Common myeloid progenitor, CD34-positive (primary cell): ENCODE data around the gene PINK1.

Source experiments
- CTCF ChIA-PET: fragments of 350-600 bp; sonication (Branson Sonifier 250); formaldehyde crosslinking; loops from one replicate; lab custom pipeline; 2021; ENCODE audit warnings: antibody characterized with exemption; lab: Charles Lee
- POLR2A ChIA-PET: fragments of 350-600 bp; sonication (Branson Sonifier 250); formaldehyde crosslinking; loops from one replicate; lab custom pipeline; 2021; ENCODE audit warnings: antibody characterized with exemption; lab: Charles Lee
- DNase-seq, 3 donors: peaks; one replicate each; pipeline versions ENCODE4 v3.0.0 to v3.0.0-alpha.2; 2013
- H3K27ac ChIP-seq, 2 experiments: 1 replicate in 1 of 2; 2 replicates in 1 of 2; pipeline ENCODE4 v1.7.0; 2013; ENCODE audit warnings: inconsistent platforms in 2 of 2, low read length in 2 of 2, mild to moderate bottlenecking in 2 of 2, low read depth in 1 of 2, moderate library complexity in 1 of 2; ENCODE audit not compliant: severe bottlenecking in 2 of 2, insufficient read depth in 1 of 2, poor library complexity in 1 of 2
- H3K27me3 ChIP-seq, 5 experiments: replicated peaks in 2 of 5; 1 replicate in 3 of 5; 2 replicates in 2 of 5; pipeline versions ENCODE4 v1.6.1 to v1.7.0; 2013; ENCODE audit warnings: low read length in 4 of 5, mild to moderate bottlenecking in 2 of 5, moderate library complexity in 2 of 5, inconsistent platforms in 1 of 5; ENCODE audit not compliant: insufficient read depth in 5 of 5, control insufficient read depth in 4 of 5
- H3K36me3 ChIP-seq, 4 experiments: 1 replicate in 2 of 4; 2 replicates in 2 of 4; pipeline versions ENCODE4 v1.6.1 to v1.7.0; 2013; ENCODE audit warnings: low read length in 3 of 4, control low read depth in 1 of 4, mild to moderate bottlenecking in 1 of 4; ENCODE audit not compliant: control insufficient read depth in 4 of 4, insufficient read depth in 4 of 4
- H3K4me1 ChIP-seq, 4 experiments: 1 replicate in 3 of 4; 2 replicates in 1 of 4; pipeline versions ENCODE4 v1.6.1 to v1.7.1; 2013; ENCODE audit warnings: low read length in 3 of 4, mild to moderate bottlenecking in 3 of 4, control low read depth in 1 of 4, inconsistent platforms in 1 of 4, moderate library complexity in 1 of 4; ENCODE audit not compliant: control insufficient read depth in 4 of 4, insufficient read depth in 4 of 4; ENCODE audit errors: control extremely low read depth in 1 of 4
- H3K4me3 ChIP-seq, 7 experiments: 1 replicate in 4 of 7; 2 replicates in 3 of 7; pipeline versions ENCODE4 v1.5.1 to v1.7.0; 2013; ENCODE audit warnings: mild to moderate bottlenecking in 7 of 7, low read length in 6 of 7, moderate library complexity in 6 of 7, inconsistent platforms in 2 of 7, low read depth in 2 of 7, control low read depth in 1 of 7; ENCODE audit not compliant: insufficient read depth in 4 of 7, control insufficient read depth in 1 of 7; ENCODE audit errors: extremely low read depth in 1 of 7
- H3K9me3 ChIP-seq, 5 experiments: 1 replicate in 4 of 5; 2 replicates in 1 of 5; pipeline versions ENCODE4 v1.6.1 to v1.7.1; 2013; ENCODE audit warnings: low read length in 4 of 5, mild to moderate bottlenecking in 2 of 5, inconsistent platforms in 1 of 5, low read depth in 1 of 5, moderate library complexity in 1 of 5; ENCODE audit not compliant: control insufficient read depth in 4 of 5, insufficient read depth in 2 of 5; ENCODE audit errors: control extremely low read depth in 1 of 5
- WGBS: methylation state at CpG from one replicate; pipeline ENCODE4 v1.1.5; 2013; ENCODE audit not compliant: insufficient coverage; 5-methylcytosine and 5-hydroxymethylcytosine counted together

Gene PINK1

GRCh38 chr1:20589331-20590278, 43.7 kb upstream of the PINK1 start:
- no peak overlapping the region for H3K27ac ChIP-seq
- POLR2A ChIA-PET: no interaction called here
- CTCF ChIA-PET: interaction anchor here (1.0 to 2.8 kb wide), 3 partner anchors 14 to 49 kb away, joined by 3 to 11 read pairs (median 3); partner anchors contain the start of gene PINK1

GRCh38 chr1:20590306-20590777, 42.9 kb upstream of the PINK1 start:
- CTCF ChIA-PET: interaction anchor here (1.0 to 1.3 kb wide), 3 partner anchors 14 to 49 kb away, joined by 3 read pairs; no protein-coding TSS in a partner anchor
- Histone ChIP-seq H3K27me3 (peaks cover 0 to 26% (median 9%) of the 10 kb centered on the region in 5 experiments), H3K36me3 (no peaks in the 10 kb centered on the region), H3K4me3 (peak overlapping the region in 1 of 7 experiments; percentile 57), H3K4me1 (peaks cover 0 to 27% (median 25%) of the 10 kb centered on the region in 4 experiments), H3K9me3 (peaks cover 0 to 3% (median 0%) of the 10 kb centered on the region in 5 experiments), H3K27ac (no peak overlapping the region)
- DNase-seq: peak in 2 of 3 donors; percentile 46 to 58
- WGBS: 58% methylated on average over 4 of the region's 7 CpGs
- POLR2A ChIA-PET: no interaction called here

More at GRCh38 chr1:20589331-20590278, 43.7 kb upstream of the PINK1 start:
- Histone ChIP-seq H3K9me3 (peaks cover 0 to 3% (median 0%) of the 10 kb centered on the region in 5 experiments), H3K27me3 (peaks cover 0 to 26% (median 9%) of the 10 kb centered on the region in 5 experiments), H3K36me3 (no peaks in the 10 kb centered on the region), H3K4me1 (peaks cover 2 to 32% (median 29%) of the 10 kb centered on the region in 4 experiments), H3K4me3 (peak overlapping the region in 5 of 7 experiments; percentile 33 to 65 (median 57))
- peak in 1 of 3 donors; percentile 40 for DNase-seq
- WGBS: 4% methylated on average over 15 of the region's 24 CpGs

- no peaks in the 10 kb centered on the region for H3K9me3 ChIP-seq
- no peak overlapping the region for H3K4me3 ChIP-seq
- DNase-seq: peak in 2 of 3 donors; percentile 60 to 76
- no peak overlapping the region for H3K27ac ChIP-seq
- ChIA-PET POLR2A (no interaction called here), CTCF (interaction anchor here (0.9 to 1.4 kb wide), 3 partner anchors 13 to 19 kb away, joined by 3 to 5 read pairs (median 3); no protein-coding TSS in a partner anchor)
- peaks cover 10 to 44% (median 42%) of the 10 kb centered on the region in 4 experiments for H3K4me1 ChIP-seq
- H3K27me3 ChIP-seq: peaks cover 0 to 22% (median 9%) of the 10 kb centered on the region in 5 experiments
- WGBS: 66% methylated on average over 4 of the region's 5 CpGs
- H3K36me3 ChIP-seq: no peaks in the 10 kb centered on the region
Observed at GRCh38 chr1:20593756-20594155, 39.5 kb upstream of the PINK1 start.

- ChIA-PET CTCF (interaction anchor here (1.3 to 1.4 kb wide), 2 partner anchors 18 to 36 kb away, joined by 3 read pairs; no protein-coding TSS in a partner anchor), POLR2A (no interaction called here)
- Histone ChIP-seq H3K36me3 (no peaks in the 10 kb centered on the region), H3K27me3 (peaks cover 0 to 12% (median 4%) of the 10 kb centered on the region in 5 experiments), H3K27ac (no peak overlapping the region), H3K4me1 (peaks cover 10 to 35% (median 32%) of the 10 kb centered on the region in 4 experiments), H3K4me3 (no peak overlapping the region), H3K9me3 (no peaks in the 10 kb centered on the region)
- no peak for DNase-seq
- 95% methylated on average over 11 of the region's 14 CpGs for WGBS
Observed at GRCh38 chr1:20594746-20595145, 38.5 kb upstream of the PINK1 start.

- Histone ChIP-seq H3K36me3 (no peaks in the 10 kb centered on the region), H3K27me3 (no peaks in the 10 kb centered on the region), H3K9me3 (no peaks in the 10 kb centered on the region), H3K4me1 (peaks cover 10 to 30% (median 21%) of the 10 kb centered on the region in 4 experiments), H3K27ac (no peak overlapping the region), H3K4me3 (no peak overlapping the region)
- ChIA-PET POLR2A (no interaction called here), CTCF (interaction anchor here (1.5 kb wide), 1 partner anchor 10 kb away, joined by 3 read pairs; no protein-coding TSS in a partner anchor)
- DNase-seq: no peak
- WGBS: 90% methylated on average over 4 of the region's 6 CpGs
Observed at GRCh38 chr1:20596106-20596505, 37.2 kb upstream of the PINK1 start.

- WGBS: no CpG with 5 or more reads among the region's 3 CpGs
- no peaks in the 10 kb centered on the region for H3K9me3 ChIP-seq
- H3K27me3 ChIP-seq: no peaks in the 10 kb centered on the region
- peaks cover 10 to 31% (median 21%) of the 10 kb centered on the region in 4 experiments for H3K4me1 ChIP-seq
- no peak overlapping the region for H3K27ac ChIP-seq
- ChIA-PET CTCF (interaction anchor here (1.1 to 1.4 kb wide), 2 partner anchors 22 to 35 kb away, joined by 4 read pairs; no protein-coding TSS in a partner anchor), POLR2A (no interaction called here)
- peak overlapping the region in 3 of 7 experiments; percentile 23 to 46 (median 37) for H3K4me3 ChIP-seq
- H3K36me3 ChIP-seq: no peaks in the 10 kb centered on the region
- DNase-seq: peak; percentile 55 to 67 (median 65)
Observed at GRCh38 chr1:20597650-20598049, 35.6 kb upstream of the PINK1 start.
